Natural killer cell treated with Interleukin-12 subunit alpha and Interleukin-12 subunit beta and Interleukin-15 and Interleukin-18, amount 100 ng/mL, for 72 hours (primary cell): ENCODE results near the gene CADM2. TPM values are rescaled to one million over a fixed set of nuclear protein-coding genes. Genes with fewer than 3 reads are reported as not detected.

ENCODE experiments used
- ATAC-seq, 2 donors: fragments of 150-1000 bp; cut with Tn5 transposase in 1 of 2; sonication (Bioruptor Pico), chemical (Tn5 transposase) in 1 of 2; 2 replicates each; pipeline ENCODE4 v1.10.0; 2021
- DNase-seq: peaks from one replicate; pipeline ENCODE4 v3.0.0; 2022; ENCODE audit warnings: low spot score
- H3K27ac Mint-ChIP-seq, 2 donors: 1 replicate in 1 of 2; 2 replicates in 1 of 2; pipeline ENCODE4 v1.8.0; 2022; ENCODE audit warnings: mixed read lengths in 2 of 2, mild to moderate bottlenecking in 1 of 2, moderate library complexity in 1 of 2
- H3K27me3 Mint-ChIP-seq, 2 donors: 1 replicate in 1 of 2; 2 replicates in 1 of 2; pipeline ENCODE4 v1.8.0; 2022; ENCODE audit warnings: mixed read lengths in 2 of 2
- H3K36me3 Mint-ChIP-seq: one replicate; pipeline ENCODE4 v1.8.0; 2022; ENCODE audit warnings: mixed read lengths
- H3K4me1 Mint-ChIP-seq, 2 donors: 1 replicate in 1 of 2; 2 replicates in 1 of 2; pipeline ENCODE4 v1.8.0; 2022; ENCODE audit warnings: low read depth in 2 of 2, mixed read lengths in 2 of 2, mild to moderate bottlenecking in 1 of 2
- H3K4me3 Mint-ChIP-seq: one replicate; pipeline ENCODE4 v1.8.0; 2022; ENCODE audit warnings: mixed read lengths
- H3K9me3 Mint-ChIP-seq: 2 replicates; pipeline ENCODE4 v1.8.0; 2022; ENCODE audit warnings: mixed read lengths
- total RNA-seq, 2 donors: library from RNA; stranded (reverse); gene quantifications; one replicate each; pipeline ENCODE4 v1.2.3, GENCODE V29; 2022

CADM2 gene
- total RNA-seq, 2 donors from 2014 or later: not detected

GRCh38 chr3:85228966-85229365, 270.2 kb downstream of the CADM2 start:
- H3K36me3 Mint-ChIP-seq: peaks cover 19% of the 10 kb centered on the region
- no peak for DNase-seq

GRCh38 chr3:85244091-85244490, 285.3 kb downstream of the CADM2 start:
- Mint-ChIP-seq H3K36me3 (no peaks in the 10 kb centered on the region), H3K9me3 (no peaks in the 10 kb centered on the region), H3K27ac (no peak overlapping the region), H3K4me1 (no peaks in the 10 kb centered on the region), H3K27me3 (no peaks in the 10 kb centered on the region), H3K4me3 (no peak overlapping the region)
- ATAC-seq (no peak), DNase-seq (no peak)

More at GRCh38 chr3:85228966-85229365, 270.2 kb downstream of the CADM2 start:
- no peaks in the 10 kb centered on the region for H3K4me1 Mint-ChIP-seq
- no peak for ATAC-seq
- H3K27ac Mint-ChIP-seq: no peak overlapping the region
- H3K27me3 Mint-ChIP-seq: no peaks in the 10 kb centered on the region
- H3K4me3 Mint-ChIP-seq: no peak overlapping the region
- H3K9me3 Mint-ChIP-seq: peaks cover 25% of the 10 kb centered on the region

- H3K9me3 Mint-ChIP-seq: no peaks in the 10 kb centered on the region
- ATAC-seq (no peak), DNase-seq (no peak)
- H3K27ac Mint-ChIP-seq: no peak overlapping the region
- no peaks in the 10 kb centered on the region for H3K4me1 Mint-ChIP-seq
- H3K27me3 Mint-ChIP-seq: no peaks in the 10 kb centered on the region
- H3K4me3 Mint-ChIP-seq: no peak overlapping the region
- H3K36me3 Mint-ChIP-seq: no peaks in the 10 kb centered on the region
These were observed 285.7 kb downstream of the CADM2 start for GRCh38 chr3:85244519-85244918.

- Mint-ChIP-seq H3K27me3 (no peaks in the 10 kb centered on the region), H3K27ac (no peak overlapping the region), H3K9me3 (peaks cover 7% of the 10 kb centered on the region), H3K4me3 (no peak overlapping the region), H3K4me1 (no peaks in the 10 kb centered on the region), H3K36me3 (peaks cover 9% of the 10 kb centered on the region)
- DNase-seq (no peak), ATAC-seq (no peak)
These were observed 293.0 kb downstream of the CADM2 start for GRCh38 chr3:85251766-85252165.

DNA sequence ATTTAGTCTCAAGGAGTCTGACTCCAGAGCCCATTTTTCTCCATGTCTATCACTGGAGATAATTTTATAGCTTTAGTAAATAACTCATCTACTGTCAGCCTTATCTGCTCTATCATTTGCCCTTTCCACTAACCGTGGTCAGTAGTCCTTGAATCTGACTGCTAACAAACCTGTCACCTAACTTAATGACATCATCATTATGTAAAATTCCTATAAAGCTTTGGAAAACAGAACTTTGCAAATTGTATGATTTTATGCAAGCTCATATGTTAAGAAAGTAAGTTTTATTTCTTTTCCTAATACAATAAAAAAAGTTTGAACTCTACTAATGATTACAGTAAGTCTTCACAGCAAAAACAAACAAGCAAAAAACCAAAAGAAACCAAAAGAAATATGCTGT, 293.9 kb downstream of the CADM2 start:
- Mint-ChIP-seq H3K4me1 (no peaks in the 10 kb centered on the region), H3K36me3 (peaks cover 9% of the 10 kb centered on the region), H3K9me3 (peaks cover 7% of the 10 kb centered on the region), H3K4me3 (no peak overlapping the region), H3K27ac (no peak overlapping the region), H3K27me3 (no peaks in the 10 kb centered on the region)
- DNase-seq: no peak
- no peak for ATAC-seq

GRCh38 chr3:85254738-85255137, 295.9 kb downstream of the CADM2 start:
- Mint-ChIP-seq H3K9me3 (peaks cover 7% of the 10 kb centered on the region), H3K27ac (no peak overlapping the region), H3K36me3 (peaks cover 9% of the 10 kb centered on the region), H3K27me3 (no peaks in the 10 kb centered on the region), H3K4me1 (no peaks in the 10 kb centered on the region), H3K4me3 (no peak overlapping the region)
- DNase-seq: no peak
- no peak for ATAC-seq

DNA sequence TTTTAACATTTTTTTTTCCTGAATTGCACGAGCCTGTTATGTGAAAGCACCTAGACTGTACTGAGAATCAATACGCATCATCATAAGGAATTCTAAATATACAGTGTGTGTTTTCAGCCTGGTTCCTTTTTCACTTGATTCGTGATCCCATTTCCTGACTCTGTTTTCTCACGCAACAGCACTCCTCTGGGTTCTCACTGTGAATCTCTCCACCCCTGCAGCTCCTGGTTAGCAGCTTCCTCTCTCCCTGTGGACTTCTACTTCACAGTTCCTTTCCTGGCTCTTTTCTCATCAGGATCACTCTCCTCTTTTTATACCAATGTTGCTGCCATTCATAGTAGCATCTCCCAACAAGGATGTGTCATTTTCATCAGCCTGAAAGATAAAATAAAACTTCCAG, 297.2 kb downstream of the CADM2 start:
- peaks cover 9% of the 10 kb centered on the region for H3K36me3 Mint-ChIP-seq
- no peaks in the 10 kb centered on the region for H3K4me1 Mint-ChIP-seq
- no peak overlapping the region for H3K27ac Mint-ChIP-seq
- H3K27me3 Mint-ChIP-seq: no peaks in the 10 kb centered on the region
- no peak for ATAC-seq
- peaks cover 7% of the 10 kb centered on the region for H3K9me3 Mint-ChIP-seq
- DNase-seq: no peak
- no peak overlapping the region for H3K4me3 Mint-ChIP-seq

DNA sequence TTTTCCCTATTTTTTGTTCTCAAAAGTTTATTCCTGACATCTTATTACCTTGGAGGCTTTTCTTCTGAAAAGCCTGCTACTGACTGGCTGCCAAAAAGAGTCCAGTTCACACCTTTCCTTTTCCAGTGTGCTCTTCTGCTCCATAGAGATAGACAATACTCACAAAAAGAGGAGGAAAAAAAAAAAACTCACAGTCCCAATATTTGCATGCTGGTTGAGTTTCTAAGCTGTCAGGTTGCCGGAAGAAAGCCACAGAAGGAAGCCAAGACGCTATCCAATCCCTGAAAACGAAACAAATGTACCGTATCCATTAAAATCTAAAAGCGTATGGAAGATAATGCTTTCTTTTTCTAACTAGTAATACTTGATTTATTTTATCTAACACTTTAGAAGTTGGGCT, 299.5 kb downstream of the CADM2 start:
- H3K27ac Mint-ChIP-seq: no peak overlapping the region
- peaks cover 9% of the 10 kb centered on the region for H3K36me3 Mint-ChIP-seq
- DNase-seq: no peak
- H3K27me3 Mint-ChIP-seq: no peaks in the 10 kb centered on the region
- H3K4me3 Mint-ChIP-seq: no peak overlapping the region
- no peak for ATAC-seq
- H3K4me1 Mint-ChIP-seq: no peaks in the 10 kb centered on the region
- peaks cover 4% of the 10 kb centered on the region for H3K9me3 Mint-ChIP-seq

DNA sequence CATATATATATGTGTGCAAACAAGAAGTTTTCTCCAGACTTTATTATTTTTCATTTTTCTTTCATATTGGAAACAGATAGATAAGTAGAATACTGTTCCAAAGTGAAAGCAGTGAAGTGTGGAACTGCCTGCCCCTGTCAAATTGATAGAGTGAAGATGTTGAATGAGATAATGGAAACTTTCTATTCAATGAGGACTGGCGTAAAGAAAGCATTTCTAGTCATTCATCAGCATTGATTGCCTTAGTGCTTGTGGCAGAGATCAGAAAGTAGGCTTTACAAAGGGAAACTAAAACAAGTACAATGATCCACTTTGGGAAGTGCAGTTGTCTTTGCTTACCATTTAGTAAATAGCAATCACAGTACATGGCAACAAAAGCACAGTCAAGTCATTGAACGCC, 300.0 kb downstream of the CADM2 start:
- H3K4me3 Mint-ChIP-seq: no peak overlapping the region
- no peak overlapping the region for H3K27ac Mint-ChIP-seq
- no peak for DNase-seq
- no peaks in the 10 kb centered on the region for H3K27me3 Mint-ChIP-seq
- ATAC-seq: no peak
- H3K4me1 Mint-ChIP-seq: no peaks in the 10 kb centered on the region
- peaks cover 4% of the 10 kb centered on the region for H3K9me3 Mint-ChIP-seq
- peaks cover 9% of the 10 kb centered on the region for H3K36me3 Mint-ChIP-seq

DNA sequence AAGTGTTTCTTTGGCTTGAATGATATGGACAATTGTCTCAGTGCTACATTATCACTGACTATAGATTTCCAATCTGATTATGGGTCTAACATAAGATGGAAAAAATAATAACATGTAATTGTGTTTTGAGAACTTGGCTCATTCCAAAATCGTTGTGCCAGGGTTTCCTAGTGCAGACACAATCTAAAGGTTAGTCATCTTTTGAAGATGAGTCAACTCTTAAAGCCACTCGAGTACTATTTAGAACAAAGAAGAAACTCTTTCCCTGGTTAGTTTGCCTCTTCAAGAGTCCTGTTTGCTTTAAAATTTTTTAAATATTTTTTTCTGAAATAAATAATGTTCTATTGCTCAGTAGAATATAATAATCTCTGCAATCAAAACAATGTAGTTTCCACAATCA, 301.0 kb downstream of the CADM2 start:
- DNase-seq (no peak), ATAC-seq (no peak)
- Mint-ChIP-seq H3K4me3 (no peak overlapping the region), H3K36me3 (peaks cover 9% of the 10 kb centered on the region), H3K9me3 (peaks cover 4% of the 10 kb centered on the region), H3K4me1 (no peaks in the 10 kb centered on the region), H3K27me3 (no peaks in the 10 kb centered on the region), H3K27ac (no peak overlapping the region)

- Mint-ChIP-seq H3K27ac (no peak overlapping the region), H3K9me3 (peaks cover 3% of the 10 kb centered on the region), H3K27me3 (no peaks in the 10 kb centered on the region), H3K4me3 (no peak overlapping the region), H3K4me1 (no peaks in the 10 kb centered on the region), H3K36me3 (no peaks in the 10 kb centered on the region)
- ATAC-seq (no peak), DNase-seq (no peak)
These were observed 305.6 kb downstream of the CADM2 start for GRCh38 chr3:85264381-85264780.

DNA sequence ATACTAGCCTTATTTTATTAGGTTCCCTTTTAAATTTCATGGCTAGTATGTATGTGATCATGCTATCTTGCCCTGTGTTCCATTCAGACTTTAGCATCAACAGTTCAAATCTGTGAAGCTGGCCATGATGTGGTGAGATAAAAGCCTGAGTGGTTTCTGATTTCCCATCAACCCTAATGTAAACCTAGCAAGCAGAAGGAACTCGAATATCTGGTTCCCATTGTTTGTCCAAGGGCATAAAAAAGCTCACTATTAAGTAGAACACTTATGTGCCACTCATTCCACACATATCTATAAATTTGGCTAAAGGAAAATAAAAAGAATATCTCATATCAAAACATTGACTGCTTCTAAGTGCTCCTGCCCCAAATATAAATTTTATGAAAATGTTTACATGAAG, 311.7 kb downstream of the CADM2 start:
- DNase-seq (no peak), ATAC-seq (no peak)
- H3K27me3 Mint-ChIP-seq: no peaks in the 10 kb centered on the region
- H3K27ac Mint-ChIP-seq: no peak overlapping the region
- peaks cover 3% of the 10 kb centered on the region for H3K9me3 Mint-ChIP-seq
- H3K4me1 Mint-ChIP-seq: no peaks in the 10 kb centered on the region
- no peaks in the 10 kb centered on the region for H3K36me3 Mint-ChIP-seq
- no peak overlapping the region for H3K4me3 Mint-ChIP-seq

DNA sequence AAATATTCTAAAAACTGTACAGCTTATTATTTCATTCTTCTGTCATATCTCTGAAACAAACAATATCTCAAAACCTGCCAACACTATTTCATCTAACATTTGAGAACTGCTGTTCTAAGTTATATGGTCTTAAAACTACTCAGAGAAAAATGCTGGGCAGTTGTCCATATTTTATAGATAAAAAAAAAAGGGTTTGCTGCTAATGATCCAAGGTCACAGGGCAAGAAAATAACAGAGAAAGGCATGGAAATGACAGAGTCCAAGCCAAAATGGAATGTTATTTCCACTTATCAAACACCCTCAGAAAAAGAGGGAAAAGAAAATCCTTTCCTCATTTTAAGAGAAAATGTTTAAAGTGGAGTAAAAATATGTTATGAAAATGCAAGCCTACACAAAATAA, 313.1 kb downstream of the CADM2 start:
- Mint-ChIP-seq H3K9me3 (peaks cover 3% of the 10 kb centered on the region), H3K36me3 (no peaks in the 10 kb centered on the region), H3K4me1 (no peaks in the 10 kb centered on the region), H3K27me3 (no peaks in the 10 kb centered on the region), H3K27ac (no peak overlapping the region), H3K4me3 (no peak overlapping the region)
- DNase-seq: no peak
- ATAC-seq: no peak

GRCh38 chr3:85288257-85288656, 329.5 kb downstream of the CADM2 start:
- ATAC-seq: no peak
- H3K9me3 Mint-ChIP-seq: peaks cover 10% of the 10 kb centered on the region

DNA sequence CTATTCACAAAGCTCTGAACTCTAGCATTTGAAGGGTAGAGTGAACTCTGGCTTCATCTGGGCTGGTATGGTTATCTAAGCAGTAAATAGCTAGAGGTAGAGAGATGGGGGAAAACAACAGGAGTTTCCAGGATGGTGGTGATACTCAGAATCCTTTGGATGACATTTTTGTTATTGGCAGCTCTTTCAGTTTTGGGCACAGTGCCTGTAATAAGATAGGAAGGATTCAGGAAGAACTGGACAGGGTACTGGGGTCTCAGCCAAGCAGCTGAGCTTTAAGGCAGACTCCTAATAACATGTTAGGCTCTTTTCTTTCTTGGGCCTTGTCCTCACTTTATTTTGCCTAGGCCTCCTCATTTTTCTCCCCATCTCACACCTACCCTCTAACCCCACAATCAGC, 338.5 kb downstream of the CADM2 start:
- H3K27me3 Mint-ChIP-seq: no peaks in the 10 kb centered on the region
- H3K27ac Mint-ChIP-seq: no peak overlapping the region
- no peaks in the 10 kb centered on the region for H3K36me3 Mint-ChIP-seq
- peaks cover 5% of the 10 kb centered on the region for H3K9me3 Mint-ChIP-seq
- H3K4me3 Mint-ChIP-seq: no peak overlapping the region
- DNase-seq: no peak
- H3K4me1 Mint-ChIP-seq: no peaks in the 10 kb centered on the region
- no peak for ATAC-seq

More at GRCh38 chr3:85288257-85288656, 329.5 kb downstream of the CADM2 start:
- H3K27me3 Mint-ChIP-seq: no peaks in the 10 kb centered on the region
- H3K36me3 Mint-ChIP-seq: peaks cover 7% of the 10 kb centered on the region
- H3K27ac Mint-ChIP-seq: no peak overlapping the region
- DNase-seq: no peak
- no peak overlapping the region for H3K4me3 Mint-ChIP-seq
- no peaks in the 10 kb centered on the region for H3K4me1 Mint-ChIP-seq
